GM20000 (cell line): ENCODE measurements around the gene MAD1L1.

Experiments used
- DNase-seq: peaks from one replicate; pipeline ENCODE4 v3.0.0; 2012; ENCODE audit warnings: low spot score
- CTCF ChIP-seq: IDR thresholded peaks from 2 replicates; pipeline ENCODE4 v1.5.1; 2012; ENCODE audit warnings: mild to moderate bottlenecking, control low read depth; ENCODE audit errors: extremely low read depth, missing control alignments

The MAD1L1 gene

GRCh38 chr7:1869452-1870130 is 363.2 kb downstream of the MAD1L1 start:
- no peak for DNase-seq
- no peak for TF ChIP-seq CTCF

DNA sequence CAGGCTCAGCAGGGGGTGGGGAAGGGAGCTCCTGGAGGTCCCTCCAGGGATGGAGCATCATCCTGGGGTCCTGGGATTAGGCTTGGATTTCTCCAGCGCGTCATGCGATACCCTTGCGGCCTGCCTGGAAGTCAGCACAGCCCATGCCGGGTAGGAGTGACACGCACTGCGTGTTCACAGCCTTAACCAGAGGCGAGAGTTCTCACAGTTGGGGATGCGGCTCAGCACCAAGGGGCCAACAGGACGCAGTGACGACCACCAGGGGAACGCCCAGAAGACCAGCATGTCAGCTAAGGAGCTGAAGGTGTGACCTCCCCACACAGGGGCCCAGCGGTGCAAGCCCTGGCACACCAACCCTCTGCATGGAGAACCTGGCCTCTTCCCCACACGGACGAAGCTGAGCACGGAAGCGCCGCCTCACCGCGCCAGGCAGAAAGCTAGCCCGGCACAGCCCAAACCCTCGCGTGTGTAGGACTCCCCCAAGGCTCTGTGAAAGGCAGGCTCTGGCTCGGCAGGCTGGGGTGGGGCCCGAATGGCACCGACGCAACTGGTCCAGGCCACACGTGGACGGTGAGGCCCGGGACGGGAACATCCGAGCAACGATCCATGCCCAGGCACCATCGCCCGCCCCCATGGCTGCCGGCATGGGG is 364.1 kb downstream of the MAD1L1 start:
- DNase-seq = no peak
- no peak for TF ChIP-seq CTCF

- no peak for DNase-seq
- TF ChIP-seq CTCF = no peak
Measured at GRCh38 chr7:1867370-1868260, 365.1 kb downstream of the MAD1L1 start.

- no peak for DNase-seq
- TF ChIP-seq CTCF = no peak
Measured at GRCh38 chr7:1866601-1867000, 366.1 kb downstream of the MAD1L1 start.

DNA sequence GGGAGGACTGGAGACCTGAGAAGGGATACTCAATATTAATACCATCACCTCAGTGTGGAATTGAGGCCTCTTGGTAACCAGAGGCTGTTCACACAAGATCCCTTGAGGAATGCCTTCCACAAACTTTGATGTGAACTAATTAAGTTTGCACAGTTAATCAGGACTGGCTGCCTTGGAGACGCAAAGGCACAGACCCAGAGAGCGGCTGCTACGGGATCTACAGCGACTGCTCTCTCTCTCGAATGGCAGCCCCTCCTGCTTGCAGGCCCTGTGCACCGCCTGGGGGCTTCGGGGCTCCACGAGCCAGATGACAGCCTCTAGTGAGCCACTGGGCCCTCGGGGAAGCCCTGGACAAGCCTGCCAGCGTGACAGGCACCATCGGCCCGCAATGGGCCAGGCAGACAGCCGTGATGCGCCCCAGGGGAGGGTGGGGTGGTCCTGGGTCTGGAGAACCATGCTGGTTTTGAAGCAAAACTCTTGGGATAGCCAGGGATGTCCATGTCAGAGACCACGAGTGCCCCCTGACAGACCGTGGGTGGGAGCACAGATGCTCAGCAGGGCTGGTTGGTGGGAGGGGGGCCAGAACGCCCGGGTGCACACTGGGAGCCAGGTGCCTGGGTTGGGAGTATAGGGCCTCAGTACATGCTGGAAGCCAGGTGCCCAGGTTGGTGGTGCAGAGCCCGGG is 367.0 kb downstream of the MAD1L1 start:
- TF ChIP-seq CTCF = no peak
- DNase-seq = no peak

- TF ChIP-seq CTCF = no peak
- no peak for DNase-seq
Measured at GRCh38 chr7:1865000-1865555, 367.7 kb downstream of the MAD1L1 start.
